T-helper 17 cell (primary cell): ENCODE data around the gene B4GALT1. TPM values are rescaled to one million over a fixed set of nuclear protein-coding genes. Genes with fewer than 3 reads are reported as not detected.
A peak's percentile ranks its signal among the peaks of the same experiment; 100 is the strongest.

Experiments
- ATAC-seq: fragments of 150-1000 bp; cut with Tn5 transposase; 2 replicates; pipeline ENCODE4 v1.10.0; 2021; ENCODE audit warnings: mild to moderate bottlenecking, moderate library complexity
- DNase-seq, 3 donors: peaks; one replicate each; pipeline versions ENCODE4 v3.0.0 to v3.0.0-alpha.2; 2020 to 2021
- H3K9me3 ChIP-seq: one replicate; pipeline ENCODE4 v1.7.0; 2013; ENCODE audit warnings: low read length, mild to moderate bottlenecking; ENCODE audit not compliant: control insufficient read depth, poor library complexity, severe bottlenecking
- H3K27ac Mint-ChIP-seq: one replicate; pipeline ENCODE4 v1.8.0; 2022; ENCODE audit warnings: mild to moderate bottlenecking, moderate library complexity, mixed read lengths
- H3K27me3 Mint-ChIP-seq: one replicate; pipeline ENCODE4 v1.8.0; 2022; ENCODE audit warnings: mixed read lengths
- H3K36me3 Mint-ChIP-seq: one replicate; pipeline ENCODE4 v1.8.0; 2022; ENCODE audit warnings: low read depth, mixed read lengths
- H3K4me1 Mint-ChIP-seq: one replicate; pipeline ENCODE4 v1.8.0; 2022; ENCODE audit warnings: mild to moderate bottlenecking, mixed read lengths
- H3K4me3 Mint-ChIP-seq: one replicate; pipeline ENCODE4 v1.8.0; 2022; ENCODE audit warnings: mild to moderate bottlenecking, moderate library complexity, mixed read lengths
- total RNA-seq, 4 donors: library from RNA in 2 of 4; stranded (reverse) in 2 of 4; gene quantifications; one replicate each; pipeline ENCODE4 v1.2.3 and lab custom pipeline; 2022 to 2026

The B4GALT1 gene
- total RNA-seq, 2 donors from 2014 or later, result 106 to 126 TPM

DNA sequence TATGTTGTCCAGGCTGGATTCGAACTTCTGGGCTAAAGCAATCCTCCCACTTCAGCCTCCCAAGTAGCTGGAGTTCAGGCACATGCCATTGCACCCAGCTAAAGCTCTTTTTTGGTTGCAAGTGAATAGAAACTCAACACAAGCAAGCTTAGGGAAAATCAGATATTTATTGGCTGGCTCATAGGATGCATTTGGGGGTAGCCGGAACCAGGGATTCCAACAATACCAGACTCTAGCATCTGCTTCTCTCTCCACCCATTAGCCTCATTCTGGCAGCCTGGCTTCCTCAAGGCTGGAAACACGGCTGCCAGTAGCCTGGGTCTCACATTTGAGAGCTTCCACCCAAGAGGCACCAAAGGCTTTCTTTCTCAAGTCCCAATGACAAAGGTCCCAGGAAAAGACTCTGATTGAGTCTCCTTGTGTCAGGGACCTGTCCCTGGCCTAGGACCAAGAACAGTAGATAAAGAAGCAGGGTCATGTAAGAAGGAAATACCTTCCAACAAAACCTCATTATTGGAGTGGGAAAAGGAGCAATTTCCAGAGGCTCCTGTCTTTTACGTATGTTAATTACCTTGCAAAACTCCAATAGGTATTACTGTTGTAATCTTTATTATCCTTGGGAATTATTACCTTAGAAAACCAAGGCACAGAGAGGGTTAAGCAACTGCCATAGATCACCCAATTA, 23.0 kb upstream of the B4GALT1 start:
- no peak for DNase-seq
- Mint-ChIP-seq H3K27me3 (peaks cover 37% of the 10 kb centered on the region), H3K27ac (no peak overlapping the region), H3K4me3 (no peak overlapping the region), H3K36me3 (no peaks in the 10 kb centered on the region), H3K4me1 (peaks cover 6% of the 10 kb centered on the region)
- no peaks in the 10 kb centered on the region for H3K9me3 ChIP-seq
- ATAC-seq, result no peak

DNA sequence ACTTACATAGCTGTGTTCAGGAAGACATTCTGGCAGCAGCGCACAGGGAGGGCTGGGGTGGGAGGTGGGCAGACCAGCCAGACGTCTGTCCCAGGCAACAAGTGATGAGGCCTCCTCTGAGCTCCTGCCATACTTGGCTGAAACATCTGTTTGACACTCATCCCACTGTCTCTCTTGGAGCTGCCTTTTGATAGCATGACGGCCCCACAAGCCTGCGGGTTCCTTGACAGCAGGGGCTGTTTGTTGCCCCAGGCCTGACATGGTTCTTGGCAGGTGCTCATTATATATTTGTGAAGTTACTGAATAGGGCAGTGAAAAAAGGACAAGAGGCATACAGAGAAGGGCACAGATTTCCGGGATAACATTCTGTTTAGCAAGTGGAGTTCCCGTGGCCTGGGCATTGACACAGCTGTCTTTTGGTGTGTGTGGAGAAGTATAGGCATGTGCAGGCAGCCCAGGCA, 22.2 kb upstream of the B4GALT1 start:
- ATAC-seq, result no peak
- peaks cover 6% of the 10 kb centered on the region for H3K4me1 Mint-ChIP-seq
- H3K36me3 Mint-ChIP-seq, result no peaks in the 10 kb centered on the region
- H3K4me3 Mint-ChIP-seq, result no peak overlapping the region
- H3K9me3 ChIP-seq, result no peaks in the 10 kb centered on the region
- no peak overlapping the region for H3K27ac Mint-ChIP-seq
- peaks cover 43% of the 10 kb centered on the region for H3K27me3 Mint-ChIP-seq
- no peak for DNase-seq

DNA sequence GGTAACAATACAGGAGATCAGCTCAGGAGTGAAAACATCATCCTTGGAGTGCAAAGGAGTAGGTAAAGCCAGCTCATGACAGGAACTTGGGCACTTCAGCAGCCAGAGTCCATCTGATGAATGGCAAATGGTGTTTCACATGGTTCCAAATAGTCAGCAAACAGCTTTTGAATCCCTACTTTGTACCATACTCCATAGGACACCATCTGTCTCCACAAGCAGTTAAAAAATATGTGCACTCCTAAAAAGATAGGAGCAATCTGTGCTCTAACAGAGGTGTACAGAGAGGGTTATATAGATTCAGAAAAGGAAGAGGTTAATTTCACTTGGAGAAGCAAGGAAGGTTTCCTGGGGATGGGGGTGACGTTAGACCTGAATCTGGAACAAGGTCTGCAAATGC, 21.6 kb upstream of the B4GALT1 start:
- H3K4me1 Mint-ChIP-seq, result peaks cover 6% of the 10 kb centered on the region
- no peak for ATAC-seq
- no peaks in the 10 kb centered on the region for H3K9me3 ChIP-seq
- no peaks in the 10 kb centered on the region for H3K36me3 Mint-ChIP-seq
- no peak for DNase-seq
- no peak overlapping the region for H3K27ac Mint-ChIP-seq
- H3K4me3 Mint-ChIP-seq, result no peak overlapping the region
- peaks cover 45% of the 10 kb centered on the region for H3K27me3 Mint-ChIP-seq

DNA sequence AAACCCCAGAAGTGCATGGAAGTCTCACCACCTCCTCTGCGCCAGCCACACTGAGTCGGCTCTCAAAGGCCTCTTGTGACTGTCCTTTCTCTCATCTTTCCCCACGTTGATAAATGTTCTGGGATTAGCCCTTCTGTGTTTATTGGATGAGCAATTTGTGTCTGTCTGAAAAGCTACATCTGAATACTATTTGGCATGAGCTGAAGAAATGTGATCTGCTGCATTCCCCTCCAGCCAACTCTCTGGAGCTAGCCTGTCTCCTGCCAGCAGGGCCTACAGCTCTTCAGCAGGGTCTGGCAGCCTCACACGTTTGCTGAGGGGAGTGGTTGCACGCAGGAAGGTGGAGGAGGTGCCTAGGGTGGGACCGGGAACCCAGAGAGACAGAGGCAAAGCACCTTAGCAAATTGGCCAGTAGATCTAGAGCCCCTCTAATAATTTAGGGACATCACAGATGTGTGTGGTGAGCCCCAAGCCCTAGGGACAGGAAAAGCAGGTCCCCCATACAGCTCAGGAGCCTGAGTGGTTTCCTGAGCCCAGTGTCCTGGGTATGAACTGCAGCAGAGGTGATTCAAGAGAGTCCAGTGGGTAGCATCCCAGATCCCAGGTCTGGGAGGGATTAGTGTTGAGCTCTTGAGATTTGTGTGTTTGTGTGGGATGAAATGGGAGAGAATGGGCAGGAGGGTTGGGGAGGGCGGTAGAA, 20.5 kb upstream of the B4GALT1 start:
- peaks cover 6% of the 10 kb centered on the region for H3K4me1 Mint-ChIP-seq
- no peak overlapping the region for H3K27ac Mint-ChIP-seq
- ATAC-seq (no peak), DNase-seq (no peak)
- no peaks in the 10 kb centered on the region for H3K36me3 Mint-ChIP-seq
- H3K27me3 Mint-ChIP-seq, result peaks cover 45% of the 10 kb centered on the region
- no peaks in the 10 kb centered on the region for H3K9me3 ChIP-seq
- no peak overlapping the region for H3K4me3 Mint-ChIP-seq

DNA sequence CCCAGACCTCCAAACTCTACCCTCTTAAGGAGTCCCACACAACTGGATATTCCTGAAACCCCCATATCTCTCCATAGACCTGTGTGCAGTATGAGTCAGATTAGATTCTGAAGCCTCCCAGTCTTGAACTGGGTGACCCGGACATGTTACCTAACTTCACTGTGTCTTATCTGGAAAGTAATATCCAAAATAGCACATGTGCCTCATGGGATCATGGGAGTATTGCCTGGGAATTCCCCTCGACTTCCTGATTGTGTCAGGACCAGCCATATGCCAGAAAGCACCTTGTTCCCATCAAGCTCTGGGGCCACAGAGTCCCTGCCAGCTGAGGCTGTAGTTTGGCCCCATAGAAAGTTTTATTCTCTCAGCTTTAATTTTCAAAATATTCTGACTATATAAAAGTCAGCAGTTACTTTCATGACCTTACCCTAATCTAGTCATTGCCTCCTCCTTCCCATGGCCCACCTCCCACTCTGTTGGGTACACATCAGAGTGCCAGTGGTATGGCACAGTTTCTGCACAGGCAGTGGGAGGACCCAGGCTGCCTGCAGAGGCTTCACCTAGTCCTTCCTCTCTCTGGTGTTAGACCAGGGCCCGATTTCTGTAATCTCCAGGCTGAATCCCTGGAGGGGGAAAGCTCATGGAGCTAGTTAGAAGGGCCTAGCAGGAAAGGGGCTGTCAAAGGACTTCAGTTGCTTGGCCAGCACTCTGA, 19.5 kb upstream of the B4GALT1 start:
- no peaks in the 10 kb centered on the region for H3K9me3 ChIP-seq
- no peaks in the 10 kb centered on the region for H3K36me3 Mint-ChIP-seq
- ATAC-seq (no peak), DNase-seq (no peak)
- H3K4me3 Mint-ChIP-seq, result no peak overlapping the region
- H3K27me3 Mint-ChIP-seq, result peaks cover 56% of the 10 kb centered on the region
- H3K27ac Mint-ChIP-seq, result peak overlapping the region; percentile 34
- H3K4me1 Mint-ChIP-seq, result peaks cover 6% of the 10 kb centered on the region

DNA sequence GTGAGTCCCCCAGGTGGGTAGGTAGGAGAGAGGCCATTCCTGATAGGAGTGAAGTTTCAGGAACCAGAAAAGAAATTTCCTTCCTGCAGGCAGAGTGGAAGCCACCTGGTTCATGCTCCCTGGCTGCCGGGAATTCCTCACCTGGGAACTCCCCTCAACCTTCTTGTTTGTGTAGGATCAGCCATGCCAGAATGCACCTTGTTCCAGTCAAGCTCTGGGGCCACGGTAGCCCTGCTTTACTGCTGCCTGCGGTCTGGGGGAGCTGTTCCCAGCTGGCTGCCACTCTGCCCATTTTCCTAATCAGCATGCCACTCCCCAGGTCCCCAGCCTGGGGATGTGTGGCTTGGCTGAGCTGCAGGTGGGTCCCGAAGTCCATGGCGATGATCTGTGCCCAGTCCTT, 18.7 kb upstream of the B4GALT1 start:
- Mint-ChIP-seq H3K36me3 (no peaks in the 10 kb centered on the region), H3K4me3 (no peak overlapping the region), H3K27ac (no peak overlapping the region), H3K27me3 (peaks cover 58% of the 10 kb centered on the region), H3K4me1 (peaks cover 6% of the 10 kb centered on the region)
- no peak for ATAC-seq
- DNase-seq, result no peak
- H3K9me3 ChIP-seq, result no peaks in the 10 kb centered on the region

DNA sequence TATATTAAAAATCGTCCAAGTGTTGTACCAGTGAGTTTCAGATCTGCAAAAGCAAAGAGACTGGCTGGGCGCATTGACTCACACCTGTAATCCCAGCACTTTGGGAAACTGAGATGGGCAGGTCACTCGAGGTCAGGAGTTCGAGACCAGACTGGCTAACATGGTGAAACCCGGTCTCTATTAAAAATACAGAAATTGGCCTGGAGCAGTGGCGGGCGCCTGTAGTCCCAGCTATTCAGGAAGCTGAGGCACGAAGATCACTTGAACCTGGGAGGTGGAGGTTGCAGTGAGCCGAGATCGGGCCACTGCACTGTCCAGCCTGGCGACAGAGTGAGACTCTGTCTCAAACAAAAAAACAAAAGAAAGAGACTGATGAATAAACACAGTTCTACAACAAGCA, 18.3 kb upstream of the B4GALT1 start:
- Mint-ChIP-seq H3K4me3 (no peak overlapping the region), H3K27me3 (peaks cover 58% of the 10 kb centered on the region), H3K36me3 (no peaks in the 10 kb centered on the region), H3K4me1 (peaks cover 6% of the 10 kb centered on the region), H3K27ac (no peak overlapping the region)
- H3K9me3 ChIP-seq, result no peaks in the 10 kb centered on the region
- ATAC-seq, result no peak
- DNase-seq, result no peak

DNA sequence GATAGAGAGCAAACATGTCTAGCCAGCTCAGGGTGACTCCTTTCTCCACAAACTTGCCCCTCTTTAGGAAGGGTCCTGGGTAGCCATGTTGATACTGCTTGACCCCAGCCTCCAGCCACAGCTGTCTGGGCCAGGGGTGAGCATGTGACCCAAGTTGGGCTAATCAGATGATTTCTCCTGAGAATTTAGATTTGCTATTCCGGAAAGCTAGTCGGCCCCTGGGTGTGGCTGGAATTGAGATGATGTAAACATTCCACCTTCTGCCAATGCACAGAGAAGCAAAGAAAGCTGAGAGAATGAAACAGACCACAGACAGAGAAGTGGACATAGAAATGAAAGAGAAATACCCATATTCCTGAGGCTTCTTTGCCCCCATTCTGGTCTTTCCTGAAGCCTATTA, 17.8 kb upstream of the B4GALT1 start:
- Mint-ChIP-seq H3K36me3 (no peaks in the 10 kb centered on the region), H3K4me1 (peaks cover 6% of the 10 kb centered on the region), H3K27me3 (peaks cover 58% of the 10 kb centered on the region), H3K27ac (no peak overlapping the region), H3K4me3 (no peak overlapping the region)
- no peak for DNase-seq
- no peak for ATAC-seq
- H3K9me3 ChIP-seq, result no peaks in the 10 kb centered on the region

DNA sequence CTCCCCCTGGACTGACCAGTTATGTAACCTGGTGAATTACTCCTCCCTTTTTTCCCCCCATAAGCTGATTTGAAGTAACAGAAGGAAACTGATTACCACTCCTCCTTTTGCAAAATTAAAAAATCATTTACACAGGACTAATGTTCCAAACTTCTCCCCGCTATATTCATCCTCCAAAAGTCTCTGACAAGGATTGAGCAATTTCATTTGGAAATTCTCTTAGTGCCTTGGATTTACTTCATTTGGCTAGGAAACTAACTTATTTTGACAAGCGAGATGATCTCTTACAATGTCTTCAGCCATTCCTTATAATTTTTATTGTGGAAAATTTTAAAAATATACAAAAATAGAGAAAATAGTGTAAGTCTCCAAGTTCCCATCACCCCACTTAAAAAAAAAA, 15.4 kb upstream of the B4GALT1 start:
- no peak overlapping the region for H3K27ac Mint-ChIP-seq
- H3K27me3 Mint-ChIP-seq, result peaks cover 42% of the 10 kb centered on the region
- DNase-seq, result no peak
- H3K36me3 Mint-ChIP-seq, result no peaks in the 10 kb centered on the region
- H3K4me1 Mint-ChIP-seq, result peaks cover 10% of the 10 kb centered on the region
- ATAC-seq, result no peak
- no peak overlapping the region for H3K4me3 Mint-ChIP-seq
- no peaks in the 10 kb centered on the region for H3K9me3 ChIP-seq

DNA sequence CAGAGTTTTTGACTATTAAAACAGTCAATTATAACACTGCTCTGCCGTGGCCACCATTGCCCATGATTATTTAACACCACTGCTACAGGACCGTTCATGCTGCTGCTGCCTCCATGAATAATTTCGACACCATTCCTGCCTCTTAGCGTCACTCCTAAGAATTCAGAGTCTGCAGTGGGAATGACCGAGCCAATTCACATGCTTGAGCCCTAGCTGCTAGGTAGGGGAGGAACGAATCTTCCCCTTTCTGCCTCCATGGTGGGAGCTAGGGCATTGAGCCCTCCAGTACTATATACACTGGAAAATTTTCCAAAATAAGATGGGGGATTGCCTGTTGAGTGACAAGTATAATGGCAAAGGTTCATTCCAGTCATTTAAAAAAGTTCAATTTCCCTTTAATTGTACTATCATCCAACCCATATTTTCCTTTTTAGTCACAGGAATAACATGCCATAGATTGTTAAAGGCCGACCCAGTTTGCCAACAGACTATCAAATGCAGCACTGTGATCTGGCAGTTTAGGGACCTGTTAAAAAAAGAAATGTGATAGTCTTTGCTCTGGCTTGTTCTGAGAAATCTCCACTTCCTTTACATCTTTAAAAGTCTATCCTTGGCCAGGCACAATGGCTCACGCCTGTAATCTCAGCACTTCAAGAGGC, 13.5 kb upstream of the B4GALT1 start:
- peaks cover 6% of the 10 kb centered on the region for H3K4me1 Mint-ChIP-seq
- H3K9me3 ChIP-seq, result no peaks in the 10 kb centered on the region
- H3K27me3 Mint-ChIP-seq, result peaks cover 27% of the 10 kb centered on the region
- DNase-seq (no peak), ATAC-seq (no peak)
- H3K36me3 Mint-ChIP-seq, result no peaks in the 10 kb centered on the region
- H3K27ac Mint-ChIP-seq, result no peak overlapping the region
- no peak overlapping the region for H3K4me3 Mint-ChIP-seq

DNA sequence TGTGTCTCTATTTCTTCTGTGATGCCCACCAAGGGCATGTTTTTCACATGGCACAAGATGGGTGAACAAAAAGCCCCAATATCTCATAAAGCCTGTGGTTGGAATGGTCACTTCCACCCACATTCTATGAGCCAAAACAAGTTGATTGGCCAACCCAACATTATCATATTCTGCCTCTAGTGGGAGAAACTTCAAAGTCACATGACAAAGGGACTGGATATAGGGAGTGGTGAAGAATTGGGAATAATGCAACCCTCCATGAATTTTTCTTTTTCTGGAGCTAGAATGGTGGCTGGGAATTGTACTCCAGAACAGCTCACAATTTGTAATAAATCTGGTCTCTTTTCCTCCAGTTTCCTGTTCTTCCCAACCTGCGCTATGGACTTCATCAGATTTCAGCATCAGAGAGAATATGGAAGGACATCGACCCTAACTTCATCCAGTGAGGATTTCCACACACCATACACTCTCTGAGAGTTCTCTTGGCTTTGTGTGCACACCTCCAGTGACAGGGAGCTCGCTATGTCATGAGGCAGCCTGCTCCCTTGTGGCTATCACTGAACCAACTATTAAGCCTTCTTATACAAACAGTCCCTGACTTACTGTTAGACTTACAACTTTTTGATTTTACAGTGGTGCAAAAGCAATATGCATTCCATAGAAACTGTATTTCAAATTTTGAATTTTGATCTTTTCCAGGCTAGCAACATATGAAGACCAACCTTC, 12.0 kb upstream of the B4GALT1 start:
- Mint-ChIP-seq H3K4me3 (no peak overlapping the region), H3K4me1 (peaks cover 6% of the 10 kb centered on the region), H3K27me3 (peaks cover 13% of the 10 kb centered on the region), H3K36me3 (no peaks in the 10 kb centered on the region), H3K27ac (no peak overlapping the region)
- peak; percentile 66 for ATAC-seq
- no peak for DNase-seq
- no peaks in the 10 kb centered on the region for H3K9me3 ChIP-seq

DNA sequence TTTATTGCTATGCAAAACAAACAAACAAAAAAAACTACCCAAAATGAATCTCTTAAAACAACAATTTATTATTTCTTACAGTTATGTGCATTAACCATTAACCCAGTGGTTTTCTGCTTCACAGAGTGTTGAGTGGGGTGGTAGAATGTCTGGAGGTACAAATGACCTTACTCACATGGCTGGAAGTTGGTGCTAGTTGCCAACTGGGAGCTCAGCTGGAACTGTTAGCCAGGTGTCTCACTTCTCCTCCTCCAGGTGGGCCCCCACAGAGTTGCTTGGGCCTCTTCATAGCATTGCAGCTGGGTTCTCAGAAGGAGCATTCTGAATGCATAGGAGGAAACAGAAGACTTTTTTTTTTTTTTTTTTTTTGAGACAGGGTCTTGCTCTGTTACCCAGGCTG, 10.5 kb upstream of the B4GALT1 start:
- H3K36me3 Mint-ChIP-seq, result no peaks in the 10 kb centered on the region
- peaks cover 6% of the 10 kb centered on the region for H3K4me1 Mint-ChIP-seq
- no peak overlapping the region for H3K4me3 Mint-ChIP-seq
- DNase-seq (no peak), ATAC-seq (no peak)
- no peaks in the 10 kb centered on the region for H3K9me3 ChIP-seq
- H3K27me3 Mint-ChIP-seq, result peaks cover 13% of the 10 kb centered on the region
- no peak overlapping the region for H3K27ac Mint-ChIP-seq

DNA sequence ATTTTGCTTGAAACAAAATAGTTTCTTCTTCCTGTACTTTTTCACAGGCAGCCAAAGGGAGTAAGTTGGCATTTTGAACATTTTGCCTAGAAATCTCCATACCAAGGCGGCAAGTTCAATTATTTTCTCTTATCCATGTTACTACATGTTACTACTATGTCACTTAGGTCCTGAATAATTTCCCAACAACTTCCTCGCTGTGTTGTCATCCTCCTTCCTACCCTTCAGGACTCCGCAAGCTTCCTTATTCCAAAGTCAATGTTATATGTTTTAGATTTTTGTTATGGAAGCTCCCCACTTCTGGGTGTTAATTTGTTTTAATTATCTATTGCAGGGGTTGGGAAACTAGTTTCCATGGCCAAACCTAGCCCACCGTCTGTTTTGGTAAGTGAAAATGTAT, 9.9 kb upstream of the B4GALT1 start:
- ATAC-seq (no peak), DNase-seq (no peak)
- H3K9me3 ChIP-seq, result no peaks in the 10 kb centered on the region
- Mint-ChIP-seq H3K27me3 (peaks cover 7% of the 10 kb centered on the region), H3K4me1 (peaks cover 6% of the 10 kb centered on the region), H3K36me3 (no peaks in the 10 kb centered on the region), H3K27ac (no peak overlapping the region), H3K4me3 (no peak overlapping the region)
